Right atrium auricular region (tissue), 2 donors: ENCODE results near the gene PPM1K. TPM values are rescaled to one million over a fixed set of nuclear protein-coding genes. Genes with fewer than 3 reads are reported as not detected.

Experiments
- DNase-seq: peaks from one replicate; pipeline ENCODE4 v3.0.0-alpha.2; 2019; ENCODE audit warnings: low spot score
- H3K27ac ChIP-seq, 2 donors: fragments of 200-600 bp; sonication (generic); 1 replicate in 1 of 2; 2 replicates in 1 of 2; pipeline ENCODE4 v1.5.1; 2016 to 2019
- H3K27me3 ChIP-seq, 2 donors: fragments of 200-600 bp; sonication (generic); one replicate each; pipeline versions ENCODE4 v1.5.1 to v1.6.0; 2017 to 2019
- H3K36me3 ChIP-seq: fragments of 200-600 bp; sonication (generic); one replicate; pipeline ENCODE4 v1.5.1; 2016
- H3K4me1 ChIP-seq, 2 donors: fragments of 200-600 bp; sonication (generic); one replicate each; pipeline versions ENCODE4 v1.5.1 to v1.6.0; 2017 to 2019
- H3K4me3 ChIP-seq, 2 donors: fragments of 200-600 bp; sonication (generic); 1 replicate in 1 of 2; 2 replicates in 1 of 2; pipeline ENCODE4 v1.5.1; 2017 to 2019; ENCODE audit warnings: mild to moderate bottlenecking in 1 of 2, moderate library complexity in 1 of 2
- H3K9me3 ChIP-seq, 2 donors: fragments of 200-600 bp; sonication (generic); one replicate each; pipeline ENCODE4 v1.5.1; 2019
- total RNA-seq, 2 donors: library from RNA; depleted of rRNA; stranded (reverse); fragments of >200 nt; gene quantifications; one replicate each; pipeline ENCODE4 v1.1.0, GENCODE V29; 2016
- TF ChIP-seq, protein P1 (sequence below), 2 donors: fragments of 200-600 bp; sonication (generic); IDR thresholded peaks; one replicate each; pipeline ENCODE4 v1.5.1; 2019; ENCODE audit warnings: antibody characterized with exemption in 2 of 2

PPM1K gene
- total RNA-seq, 2 donors from 2014 or later = 45.2 to 168 TPM

DNA sequence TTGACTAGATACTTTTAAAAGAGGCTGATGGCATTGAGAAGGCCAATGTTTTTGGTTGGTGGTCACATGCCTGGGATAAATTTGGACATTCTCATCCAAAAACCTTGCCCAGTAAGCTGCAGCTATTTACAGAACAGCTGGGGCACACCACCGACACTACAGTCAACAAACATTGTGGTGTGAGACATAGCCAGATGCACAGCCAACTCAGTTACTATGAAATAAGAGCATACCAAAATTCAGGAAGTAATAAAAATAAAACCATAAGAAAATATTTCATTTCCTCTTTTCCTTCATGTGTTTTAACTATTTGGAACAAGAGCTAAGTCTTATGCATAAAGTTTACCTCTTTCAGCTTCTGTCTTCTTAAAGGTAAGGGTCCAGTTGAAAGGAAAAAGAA is 8.8 kb downstream of the PPM1K start:
- Histone ChIP-seq H3K9me3 (peaks cover 0 to 9% of the 10 kb centered on the region in 2 donors), H3K4me1 (peaks cover 0 to 28% of the 10 kb centered on the region in 2 donors), H3K36me3 (peaks cover 22% of the 10 kb centered on the region), H3K27me3 (no peaks in the 10 kb centered on the region), H3K4me3 (no peak overlapping the region), H3K27ac (no peak overlapping the region)
- no peak for DNase-seq
- TF ChIP-seq, protein P1, sequence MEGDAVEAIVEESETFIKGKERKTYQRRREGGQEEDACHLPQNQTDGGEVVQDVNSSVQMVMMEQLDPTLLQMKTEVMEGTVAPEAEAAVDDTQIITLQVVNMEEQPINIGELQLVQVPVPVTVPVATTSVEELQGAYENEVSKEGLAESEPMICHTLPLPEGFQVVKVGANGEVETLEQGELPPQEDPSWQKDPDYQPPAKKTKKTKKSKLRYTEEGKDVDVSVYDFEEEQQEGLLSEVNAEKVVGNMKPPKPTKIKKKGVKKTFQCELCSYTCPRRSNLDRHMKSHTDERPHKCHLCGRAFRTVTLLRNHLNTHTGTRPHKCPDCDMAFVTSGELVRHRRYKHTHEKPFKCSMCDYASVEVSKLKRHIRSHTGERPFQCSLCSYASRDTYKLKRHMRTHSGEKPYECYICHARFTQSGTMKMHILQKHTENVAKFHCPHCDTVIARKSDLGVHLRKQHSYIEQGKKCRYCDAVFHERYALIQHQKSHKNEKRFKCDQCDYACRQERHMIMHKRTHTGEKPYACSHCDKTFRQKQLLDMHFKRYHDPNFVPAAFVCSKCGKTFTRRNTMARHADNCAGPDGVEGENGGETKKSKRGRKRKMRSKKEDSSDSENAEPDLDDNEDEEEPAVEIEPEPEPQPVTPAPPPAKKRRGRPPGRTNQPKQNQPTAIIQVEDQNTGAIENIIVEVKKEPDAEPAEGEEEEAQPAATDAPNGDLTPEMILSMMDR (IDR thresholded peaks at IDR 0.05) = no peak

DNA sequence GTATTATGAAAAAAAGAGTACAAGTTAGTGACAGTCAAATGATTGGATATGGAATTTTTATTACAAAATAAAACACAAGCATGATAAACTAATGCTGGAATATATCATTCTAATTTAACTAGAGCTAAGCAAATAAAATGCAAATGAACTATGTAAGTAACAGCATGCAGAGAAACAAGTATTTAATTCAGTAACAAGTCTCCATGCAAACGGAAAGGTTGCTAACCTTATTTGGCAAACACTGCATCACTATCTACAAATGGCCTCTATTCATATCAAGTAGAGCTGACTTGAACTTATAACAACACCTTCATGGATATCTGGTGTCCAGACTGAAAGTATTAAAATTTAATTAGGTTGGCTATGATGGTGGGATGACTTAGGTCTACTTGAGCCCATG is 15.4 kb downstream of the PPM1K start:
- no peak overlapping the region for H3K4me3 ChIP-seq
- no peak overlapping the region for H3K27ac ChIP-seq
- no peak for DNase-seq
- H3K4me1 ChIP-seq = no peaks in the 10 kb centered on the region
- H3K9me3 ChIP-seq = no peaks in the 10 kb centered on the region
- no peaks in the 10 kb centered on the region for H3K27me3 ChIP-seq
- peaks cover 45% of the 10 kb centered on the region for H3K36me3 ChIP-seq
- TF ChIP-seq, protein P1 (IDR thresholded peaks at IDR 0.05) = no peak

DNA sequence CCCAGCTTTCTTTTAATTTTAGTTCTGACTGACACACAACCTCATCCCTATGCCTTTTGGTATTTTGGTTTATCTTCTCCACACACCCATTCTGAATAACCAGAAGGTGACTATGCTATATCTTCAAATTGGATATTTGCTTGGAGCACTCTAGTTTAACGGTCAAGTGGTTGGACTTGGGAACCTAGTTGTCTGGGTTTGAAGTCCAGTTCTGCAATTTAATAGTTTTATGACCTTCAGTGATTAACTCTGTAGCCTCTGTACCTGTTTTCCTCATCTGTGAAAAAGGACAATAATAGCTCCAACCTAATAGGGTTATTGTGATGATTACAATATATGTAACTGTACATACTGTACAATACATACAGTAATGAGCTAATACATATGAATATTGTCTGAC is 20.0 kb downstream of the PPM1K start:
- Histone ChIP-seq H3K27ac (no peak overlapping the region), H3K9me3 (no peaks in the 10 kb centered on the region), H3K36me3 (peaks cover 66% of the 10 kb centered on the region), H3K4me1 (no peaks in the 10 kb centered on the region), H3K4me3 (no peak overlapping the region), H3K27me3 (no peaks in the 10 kb centered on the region)
- DNase-seq = no peak
- TF ChIP-seq, protein P1 (IDR thresholded peaks at IDR 0.05) = no peak

DNA sequence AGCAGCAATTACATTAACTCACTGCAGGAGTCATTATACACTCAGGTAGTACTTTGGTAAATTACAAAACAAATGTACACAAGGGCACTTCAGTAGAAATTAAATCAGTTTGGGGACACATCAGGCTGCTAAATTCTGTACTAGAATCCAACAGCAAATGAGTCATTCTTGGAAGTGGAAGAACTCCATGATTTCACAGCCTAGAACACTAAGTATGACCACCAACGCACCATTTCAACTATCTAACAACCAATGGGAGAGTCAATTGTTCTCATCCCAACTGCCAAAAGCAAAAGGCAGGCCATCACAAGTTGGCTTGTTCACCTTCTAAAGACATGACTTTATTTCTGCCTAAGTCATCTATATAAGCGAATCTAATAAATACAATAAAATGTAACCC is 26.6 kb downstream of the PPM1K start:
- no peaks in the 10 kb centered on the region for H3K9me3 ChIP-seq
- H3K36me3 ChIP-seq = peaks cover 8% of the 10 kb centered on the region
- no peak for DNase-seq
- no peak overlapping the region for H3K4me3 ChIP-seq
- no peaks in the 10 kb centered on the region for H3K27me3 ChIP-seq
- no peak overlapping the region for H3K27ac ChIP-seq
- TF ChIP-seq, protein P1 (IDR thresholded peaks at IDR 0.05) = no peak
- H3K4me1 ChIP-seq = no peaks in the 10 kb centered on the region

DNA sequence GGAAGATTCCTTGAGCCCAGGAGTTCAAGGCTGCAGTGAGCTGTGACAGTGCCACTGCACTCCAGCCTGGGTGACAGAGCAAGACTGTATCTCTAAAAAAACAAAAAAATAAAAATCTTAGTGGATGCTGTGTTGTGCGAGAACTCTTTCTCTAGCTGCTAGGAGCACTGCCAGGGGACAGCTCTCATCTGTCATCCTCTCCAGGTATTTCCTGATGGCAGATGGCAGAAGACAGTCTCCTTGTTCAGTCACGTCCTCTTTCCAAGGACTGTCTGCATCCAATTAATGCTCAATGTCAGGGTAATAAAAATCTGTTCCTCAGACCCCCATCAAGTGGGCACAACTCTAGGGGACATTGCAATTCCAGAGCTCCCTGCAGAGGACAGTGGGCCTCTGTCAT is 29.2 kb downstream of the PPM1K start:
- H3K27ac ChIP-seq = no peak overlapping the region
- TF ChIP-seq, protein P1 (IDR thresholded peaks at IDR 0.05) = no peak
- no peak for DNase-seq
- no peak overlapping the region for H3K4me3 ChIP-seq
- H3K4me1 ChIP-seq = no peaks in the 10 kb centered on the region
- H3K9me3 ChIP-seq = no peaks in the 10 kb centered on the region
- H3K36me3 ChIP-seq = peaks cover 3% of the 10 kb centered on the region
- H3K27me3 ChIP-seq = no peaks in the 10 kb centered on the region

GRCh38 chr4:88251924-88252323 is 32.4 kb downstream of the PPM1K start:
- TF ChIP-seq, protein P1 (IDR thresholded peaks at IDR 0.05) = no peak
- Histone ChIP-seq H3K9me3 (no peaks in the 10 kb centered on the region), H3K4me1 (no peaks in the 10 kb centered on the region), H3K4me3 (no peak overlapping the region), H3K27me3 (no peaks in the 10 kb centered on the region), H3K27ac (no peak overlapping the region), H3K36me3 (no peaks in the 10 kb centered on the region)
- DNase-seq = no peak
